Endothelial cell of umbilical vein (primary cell): ENCODE data around the gene LAMB4. TPM values are rescaled to one million over a fixed set of nuclear protein-coding genes. Genes with fewer than 3 reads are reported as not detected.

ENCODE experiments used
- BruUV-seq: library from RNA; stranded (reverse); fragments of 400-500 nt; replicated peaks from 2 replicates; lab custom pipeline; 2021; lab: Mats Ljungman, UMichigan
- CTCF ChIA-PET: fragments of 300-600, 350-600 bp; sonication (Branson Sonifier 250); formaldehyde crosslinking; loops from one replicate; lab custom pipeline; 2021; ENCODE audit warnings: antibody characterized with exemption, inconsistent platforms; lab: Charles Lee
- POLR2A ChIA-PET: fragments of 300-600, 350-600 bp; sonication (Branson Sonifier 250); formaldehyde crosslinking; loops from one replicate; lab custom pipeline; 2021; ENCODE audit warnings: antibody characterized with exemption, inconsistent platforms; lab: Charles Lee
- DNase-seq: peaks from one replicate; pipeline ENCODE4 v3.0.0-alpha.2; 2011; ENCODE audit warnings: low read depth, low spot score
- FAIRE-seq: peaks from 2 replicates; lab custom pipeline; 2011; peaks lifted over from hg19 to GRCh38; lab: Jason Lieb, UNC
- H2AFZ ChIP-seq: 2 replicates; pipeline ENCODE4 v1.6.0; 2012; ENCODE audit warnings: low read depth, low read length, control low read depth, inconsistent platforms
- H3K27ac ChIP-seq: 2 replicates; pipeline ENCODE4 v1.5.1; 2011; ENCODE audit warnings: low read depth, mild to moderate bottlenecking, control low read depth, low read length, moderate library complexity; ENCODE audit not compliant: insufficient read depth
- H3K27me3 ChIP-seq, 2 experiments: 2 replicates each; pipeline versions ENCODE4 v1.6.0 to v1.6.1; 2011; ENCODE audit warnings: low read length in 2 of 2, mixed read lengths in 1 of 2; ENCODE audit not compliant: control insufficient read depth in 2 of 2, insufficient read depth in 2 of 2
- H3K36me3 ChIP-seq, 2 experiments: 2 replicates in 1 of 2; 3 replicates in 1 of 2; pipeline ENCODE4 v1.5.1; 2011; ENCODE audit warnings: low read length in 2 of 2, mild to moderate bottlenecking in 1 of 2, moderate library complexity in 1 of 2; ENCODE audit not compliant: control insufficient read depth in 2 of 2, insufficient read depth in 2 of 2; ENCODE audit errors: extremely low read depth in 1 of 2
- H3K4me1 ChIP-seq: 3 replicates; pipeline ENCODE4 v1.5.1; 2011; ENCODE audit warnings: mild to moderate bottlenecking, low read length; ENCODE audit not compliant: control insufficient read depth, insufficient read depth; ENCODE audit errors: extremely low read depth
- H3K4me2 ChIP-seq: 2 replicates; pipeline ENCODE4 v1.6.1; 2011; ENCODE audit warnings: low read length, control low read depth, mixed read lengths; ENCODE audit not compliant: insufficient read depth
- H3K4me3 ChIP-seq, 3 experiments: fragments of 200-600 bp in 1 of 3; sonication (generic), shearing (Covaris generic) in 1 of 3; replicated peaks in 1 of 3; 2 replicates each; pipeline ENCODE4 v1.5.1; 2011 to 2016; ENCODE audit warnings: control low read depth in 3 of 3, low read length in 3 of 3, mild to moderate bottlenecking in 2 of 3, inconsistent platforms in 1 of 3, low read depth in 1 of 3, moderate library complexity in 1 of 3; ENCODE audit not compliant: insufficient read depth in 1 of 3
- H3K79me2 ChIP-seq: 2 replicates; pipeline ENCODE4 v1.6.0; 2012; ENCODE audit warnings: low read length, inconsistent platforms; ENCODE audit not compliant: control insufficient read depth, insufficient read depth
- H3K9ac ChIP-seq: replicated peaks from 2 replicates; pipeline ENCODE3; 2011; ENCODE audit warnings: low read length, control low read depth; ENCODE audit not compliant: insufficient read depth; ENCODE audit errors: extremely low read depth
- H3K9me1 ChIP-seq: replicated peaks from 3 replicates; pipeline ENCODE4 v1.6.0; 2011; ENCODE audit warnings: mild to moderate bottlenecking, low read length; ENCODE audit not compliant: control insufficient read depth, insufficient read depth; ENCODE audit errors: extremely low read depth
- H3K9me3 ChIP-seq: replicated peaks from 2 replicates; pipeline ENCODE4 v1.5.1; 2012; ENCODE audit warnings: low read length, inconsistent platforms; ENCODE audit not compliant: control insufficient read depth, insufficient read depth
- H4K20me1 ChIP-seq: replicated peaks from 2 replicates; pipeline ENCODE3; 2011; ENCODE audit warnings: mild to moderate bottlenecking, low read length; ENCODE audit not compliant: control insufficient read depth, insufficient read depth; ENCODE audit errors: extremely low read depth
- EZH2 ChIP-seq: IDR thresholded peaks from 2 replicates; pipeline ENCODE4 v1.6.1; 2012; ENCODE audit warnings: borderline replicate concordance, low read depth, mild to moderate bottlenecking, moderate library complexity, low read length, inconsistent platforms; ENCODE audit not compliant: severe bottlenecking
- FOS ChIP-seq: IDR thresholded peaks from 2 replicates; pipeline ENCODE4 v1.6.1; 2011; ENCODE audit warnings: mild to moderate bottlenecking, low read length, moderate library complexity, borderline replicate concordance; ENCODE audit not compliant: insufficient read depth
- GATA2 ChIP-seq: IDR thresholded peaks from 2 replicates; pipeline ENCODE4 v1.7.0; 2011; ENCODE audit warnings: low read depth, mild to moderate bottlenecking, moderate library complexity, mixed read lengths, low read length; ENCODE audit not compliant: insufficient read length, insufficient read depth
- POLR2A ChIP-seq: IDR thresholded peaks from 2 replicates; pipeline ENCODE4 v1.6.1; 2012; ENCODE audit warnings: low read depth, mild to moderate bottlenecking, control low read depth, low read length
- POLR2AphosphoS5 ChIP-seq: IDR thresholded peaks from 2 replicates; pipeline ENCODE4 v1.6.1; 2012; ENCODE audit warnings: low read depth, mild to moderate bottlenecking, control low read depth, low read length, moderate library complexity; ENCODE audit not compliant: insufficient read depth
- dilution Hi-C: fragments of 300-500 bp; cut with MboI; formaldehyde crosslinking; loops from one replicate; pipeline ENCODE4 v1.15.0; 2019; ENCODE audit warnings: low sequenced_read_pairs; ENCODE audit not compliant: extremely low pct_ligation_motif_present
- intact Hi-C: fragments of 100-400 bp; cut with micrococcal nuclease; formaldehyde crosslinking; loops from one replicate; pipeline ENCODE4 v1.10.0; 2022
- polyA plus RNA-seq, 4 experiments: library from polyadenylated mRNA; depleted of rRNA in 3 of 4; stranded (reverse) in 3 of 4; unstranded in 1 of 4; fragments of >200 nt; gene quantifications; 2 replicates each; pipeline versions ENCODE4 v1.2.1 to v1.2.3, GENCODE V29; 2011 to 2012; ENCODE audit warnings: missing spikeins in 1 of 4
- total RNA-seq: library from RNA; stranded (reverse); gene quantifications from 2 replicates; pipeline ENCODE4 v1.2.3, GENCODE V29; 2021

LAMB4 gene
- total and polyA plus RNA-seq, 2 donors (not counting 3 experiments of a cell fraction or from before 2014, with no cell fraction given), result 0.15 to 0.20 TPM

GRCh38 chr7:108078211-108078673, 51.9 kb downstream of the LAMB4 start:
- POLR2A ChIA-PET, result no interaction called here
- H3K4me3 ChIP-seq, result no peak overlapping the region
- no peaks in the 10 kb centered on the region for H3K27me3 ChIP-seq
- dilution Hi-C loops (no loop called here), intact Hi-C loops (no loop called here)
- no peak overlapping the region for H3K27ac ChIP-seq
- H2AFZ ChIP-seq, result no peak overlapping the region
- H4K20me1 ChIP-seq, result no peaks in the 10 kb centered on the region
- TF ChIP-seq EZH2 (no peak), POLR2AphosphoS5 (no peak), POLR2A (no peak), FOS (peak; percentile 54)
- H3K79me2 ChIP-seq, result no peaks in the 10 kb centered on the region
- no peak overlapping the region for H3K4me2 ChIP-seq
- peaks cover 27% of the 10 kb centered on the region for H3K4me1 ChIP-seq
- H3K9me1 ChIP-seq, result no peaks in the 10 kb centered on the region
- no peak overlapping the region for H3K9ac ChIP-seq
- FAIRE-seq, result no peak
- no peaks in the 10 kb centered on the region for H3K36me3 ChIP-seq
- BruUV-seq, result no TSS peak
- peak; percentile 30 for DNase-seq
- CTCF ChIA-PET, result interaction anchor here (1.0 to 2.0 kb wide), 4 partner anchors 9 to 63 kb away, joined by 3 to 10 read pairs (median 4); no protein-coding TSS in a partner anchor
- no peaks in the 10 kb centered on the region for H3K9me3 ChIP-seq

- dilution Hi-C loops (no loop called here), intact Hi-C loops (no loop called here)
- no peaks in the 10 kb centered on the region for H3K27me3 ChIP-seq
- H3K9me3 ChIP-seq, result no peaks in the 10 kb centered on the region
- FAIRE-seq, result no peak
- H3K9ac ChIP-seq, result no peak overlapping the region
- H3K36me3 ChIP-seq, result no peaks in the 10 kb centered on the region
- no peaks in the 10 kb centered on the region for H3K9me1 ChIP-seq
- H3K79me2 ChIP-seq, result no peaks in the 10 kb centered on the region
- no TSS peak for BruUV-seq
- no peak overlapping the region for H2AFZ ChIP-seq
- no peak overlapping the region for H3K4me3 ChIP-seq
- CTCF ChIA-PET, result interaction anchor here (1.0 to 2.0 kb wide), 3 partner anchors 9 to 61 kb away, joined by 3 to 10 read pairs (median 3); no protein-coding TSS in a partner anchor
- peaks cover 27% of the 10 kb centered on the region for H3K4me1 ChIP-seq
- H4K20me1 ChIP-seq, result no peaks in the 10 kb centered on the region
- DNase-seq, result peak; percentile 7
- H3K27ac ChIP-seq, result no peak overlapping the region
- no peak for TF ChIP-seq GATA2
- no peak overlapping the region for H3K4me2 ChIP-seq
- POLR2A ChIA-PET, result no interaction called here
Observed at GRCh38 chr7:108077709-108078108, 52.5 kb downstream of the LAMB4 start.
